Loucy (cell line): ENCODE data around the gene DAGLA.

Experiments
- H2AFZ ChIP-seq: fragments of 200-600 bp; sonication (generic); 2 replicates; pipeline ENCODE4 v1.6.0; 2016; ENCODE audit warnings: antibody characterized with exemption, mild to moderate bottlenecking, low read length, moderate library complexity
- H3F3A ChIP-seq: fragments of 200-600 bp; 2 replicates; pipeline ENCODE4 v1.6.0; 2016; ENCODE audit warnings: antibody characterized with exemption, low read depth, mild to moderate bottlenecking
- H3K27me3 ChIP-seq: fragments of 200-600 bp; sonication (generic); 2 replicates; pipeline ENCODE4 v1.6.1; 2014; ENCODE audit warnings: low read length, mild to moderate bottlenecking; ENCODE audit not compliant: insufficient read depth, poor library complexity, severe bottlenecking
- H3K36me3 ChIP-seq: fragments of 200-600 bp; sonication (generic); 2 replicates; pipeline ENCODE4 v1.6.1; 2016; ENCODE audit warnings: low read length; ENCODE audit not compliant: insufficient read depth
- H3K4me1 ChIP-seq: fragments of 200-600 bp; sonication (generic); 2 replicates; pipeline ENCODE4 v1.5.1; 2014; ENCODE audit warnings: low read length, mild to moderate bottlenecking; ENCODE audit not compliant: insufficient read depth, poor library complexity, severe bottlenecking
- H3K4me2 ChIP-seq: fragments of 200-600 bp; sonication (generic); 2 replicates; pipeline ENCODE4 v1.6.0; 2014; ENCODE audit warnings: antibody characterized with exemption, low read length, low read depth, mild to moderate bottlenecking; ENCODE audit not compliant: poor library complexity, severe bottlenecking
- H3K4me3 ChIP-seq: fragments of 200-600 bp; sonication (generic); 2 replicates; pipeline ENCODE4 v1.5.1; 2014; ENCODE audit warnings: low read length, mild to moderate bottlenecking, mixed read lengths; ENCODE audit not compliant: poor library complexity, severe bottlenecking
- H3K79me2 ChIP-seq: fragments of 200-600 bp; sonication (generic); 2 replicates; pipeline ENCODE4 v1.6.1; 2014; ENCODE audit warnings: low read length; ENCODE audit not compliant: insufficient read depth
- H3K9ac ChIP-seq: fragments of 200-600 bp; sonication (generic); 2 replicates; pipeline ENCODE4 v1.6.0; 2014; ENCODE audit warnings: mild to moderate bottlenecking, low read depth, low read length, moderate library complexity; ENCODE audit not compliant: poor library complexity, severe bottlenecking
- H3K9me2 ChIP-seq: fragments of 200-600 bp; sonication (generic); replicated peaks from 2 replicates; pipeline ENCODE4 v1.6.1; 2016; ENCODE audit warnings: low read depth, low read length, mixed read lengths
- H3K9me3 ChIP-seq: fragments of 200-600 bp; sonication (generic); 2 replicates; pipeline ENCODE4 v1.6.1; 2014; ENCODE audit warnings: mild to moderate bottlenecking, antibody characterized with exemption, low read length, low read depth; ENCODE audit not compliant: insufficient read depth
- H4K20me1 ChIP-seq: fragments of 200-600 bp; sonication (generic); 2 replicates; pipeline ENCODE4 v1.6.0; 2014; ENCODE audit warnings: antibody characterized with exemption, low read length, mild to moderate bottlenecking; ENCODE audit not compliant: insufficient read depth, poor library complexity, severe bottlenecking
- EZH2phosphoT487 ChIP-seq: fragments of 200-600 bp; IDR thresholded peaks from 2 replicates; pipeline ENCODE4 v1.6.1; 2018; ENCODE audit warnings: antibody characterized with exemption, mild to moderate bottlenecking, moderate library complexity, borderline replicate concordance
- TF ChIP-seq, protein P1 (sequence below): fragments of 200-600 bp; sonication (generic); conservative IDR thresholded peaks from 2 replicates; pipeline ENCODE4 v1.5.1; 2014; ENCODE audit warnings: mild to moderate bottlenecking, antibody characterized with exemption, low read length

The DAGLA gene

DNA sequence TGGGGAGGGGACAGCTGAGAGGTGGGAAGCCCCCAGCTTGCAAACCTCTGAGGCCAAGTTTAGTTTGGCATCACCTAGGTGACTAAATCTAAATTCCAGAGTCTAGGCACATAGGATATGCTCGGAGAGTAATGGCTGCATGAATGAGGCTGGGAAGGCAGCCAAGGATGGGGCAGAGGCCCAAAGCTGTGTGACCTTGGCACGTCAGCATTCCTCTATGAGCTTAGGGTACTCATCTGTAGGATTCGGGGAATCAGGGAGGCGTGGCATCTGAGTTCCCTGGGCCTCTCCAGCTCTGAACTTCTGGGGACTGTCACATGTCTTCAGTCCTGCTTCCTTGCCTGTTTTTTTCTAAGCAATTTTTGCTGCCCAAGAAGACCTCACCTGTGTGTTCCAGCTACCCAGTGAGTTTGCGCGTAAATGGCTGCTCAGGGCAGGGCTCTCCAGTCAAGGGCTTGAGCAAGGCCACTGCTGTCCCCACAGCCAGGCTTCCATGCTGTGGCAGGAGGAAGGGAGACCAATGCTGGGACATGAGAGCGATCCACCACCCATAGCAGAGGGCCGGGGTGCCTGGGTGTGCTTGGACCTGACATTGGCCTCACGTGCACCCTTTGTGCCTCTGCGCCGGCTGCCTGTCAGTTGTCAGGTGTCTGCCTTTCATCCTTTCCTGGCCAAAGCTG is 13.9 kb downstream of the DAGLA start:
- TF ChIP-seq EZH2phosphoT487 = no peak
- no peaks in the 10 kb centered on the region for H4K20me1 ChIP-seq

DNA sequence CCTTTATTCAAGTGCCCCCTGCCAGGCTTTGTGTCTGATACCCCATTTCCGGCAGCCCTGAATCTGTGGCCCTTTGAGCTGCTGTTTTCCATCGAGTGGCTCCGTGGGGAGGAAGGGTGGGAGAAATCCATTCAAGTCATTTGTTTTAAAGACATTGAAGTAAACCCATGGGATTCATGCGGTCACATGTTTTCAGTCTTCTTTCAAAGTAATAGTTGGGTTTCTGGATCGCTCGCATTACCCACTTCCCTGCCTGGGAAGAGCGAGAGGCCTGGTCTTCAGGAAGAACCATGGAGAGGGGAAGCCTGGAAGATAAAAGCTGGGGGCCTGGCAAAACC is 14.4 kb downstream of the DAGLA start:
- Histone ChIP-seq H3K9ac (no peak overlapping the region), H3F3A (no peaks in the 10 kb centered on the region), H3K4me3 (no peak overlapping the region), H3K9me2 (no peaks in the 10 kb centered on the region), H3K27me3 (no peaks in the 10 kb centered on the region), H3K9me3 (no peaks in the 10 kb centered on the region), H4K20me1 (no peaks in the 10 kb centered on the region), H3K79me2 (no peaks in the 10 kb centered on the region), H3K4me2 (no peak overlapping the region), H2AFZ (no peak overlapping the region), H3K4me1 (peaks cover 19% of the 10 kb centered on the region), H3K36me3 (no peaks in the 10 kb centered on the region)
- no peak for TF ChIP-seq EZH2phosphoT487
- TF ChIP-seq, protein P1, sequence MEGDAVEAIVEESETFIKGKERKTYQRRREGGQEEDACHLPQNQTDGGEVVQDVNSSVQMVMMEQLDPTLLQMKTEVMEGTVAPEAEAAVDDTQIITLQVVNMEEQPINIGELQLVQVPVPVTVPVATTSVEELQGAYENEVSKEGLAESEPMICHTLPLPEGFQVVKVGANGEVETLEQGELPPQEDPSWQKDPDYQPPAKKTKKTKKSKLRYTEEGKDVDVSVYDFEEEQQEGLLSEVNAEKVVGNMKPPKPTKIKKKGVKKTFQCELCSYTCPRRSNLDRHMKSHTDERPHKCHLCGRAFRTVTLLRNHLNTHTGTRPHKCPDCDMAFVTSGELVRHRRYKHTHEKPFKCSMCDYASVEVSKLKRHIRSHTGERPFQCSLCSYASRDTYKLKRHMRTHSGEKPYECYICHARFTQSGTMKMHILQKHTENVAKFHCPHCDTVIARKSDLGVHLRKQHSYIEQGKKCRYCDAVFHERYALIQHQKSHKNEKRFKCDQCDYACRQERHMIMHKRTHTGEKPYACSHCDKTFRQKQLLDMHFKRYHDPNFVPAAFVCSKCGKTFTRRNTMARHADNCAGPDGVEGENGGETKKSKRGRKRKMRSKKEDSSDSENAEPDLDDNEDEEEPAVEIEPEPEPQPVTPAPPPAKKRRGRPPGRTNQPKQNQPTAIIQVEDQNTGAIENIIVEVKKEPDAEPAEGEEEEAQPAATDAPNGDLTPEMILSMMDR = no peak

More for the DNA sequence above, 13.9 kb downstream of the DAGLA start:
- Histone ChIP-seq H3K9me3 (no peaks in the 10 kb centered on the region), H3K9me2 (no peaks in the 10 kb centered on the region), H3K4me1 (peaks cover 19% of the 10 kb centered on the region), H2AFZ (no peak overlapping the region), H3K79me2 (no peaks in the 10 kb centered on the region), H3K9ac (no peak overlapping the region), H3K4me3 (no peak overlapping the region), H3K36me3 (no peaks in the 10 kb centered on the region), H3F3A (no peaks in the 10 kb centered on the region), H3K4me2 (no peak overlapping the region), H3K27me3 (no peaks in the 10 kb centered on the region)

DNA sequence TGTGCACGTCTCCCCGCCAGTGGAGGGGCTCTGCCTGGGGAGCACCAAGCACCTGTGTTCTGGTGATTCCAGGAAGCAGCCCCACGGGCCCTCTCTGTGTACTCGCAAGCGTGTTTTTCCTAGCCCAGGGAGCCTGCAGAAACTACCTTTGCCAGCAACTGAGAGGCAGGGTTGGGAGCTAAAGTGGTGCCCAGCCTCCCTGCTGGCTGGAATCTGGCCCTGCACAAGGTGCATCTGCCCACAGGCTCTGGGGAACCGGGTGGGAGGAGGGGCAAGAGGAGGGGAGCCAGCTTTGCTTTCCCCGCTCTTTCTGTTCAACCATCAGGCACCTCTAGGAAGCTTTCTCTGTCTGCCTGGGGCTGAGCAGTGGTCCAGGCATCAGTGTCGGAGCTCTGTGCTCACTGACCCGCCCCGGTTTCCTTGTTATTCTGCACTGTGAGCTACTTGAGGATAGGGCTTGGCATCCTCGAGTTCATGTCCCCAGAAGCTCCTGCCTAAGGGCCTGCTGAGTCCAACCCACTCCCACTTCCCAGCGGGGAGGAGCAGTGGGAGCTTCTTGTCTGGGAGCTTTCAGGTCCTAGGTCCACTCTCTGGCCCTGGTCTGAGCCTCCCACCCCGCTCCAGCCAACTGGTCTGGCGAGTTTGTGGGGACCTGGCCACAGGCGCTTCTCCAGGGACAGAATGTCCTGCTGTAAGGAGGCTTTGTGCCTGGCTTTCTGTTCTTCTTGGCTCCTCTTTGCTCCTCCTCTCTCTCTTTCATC is 14.9 kb downstream of the DAGLA start:
- no peak overlapping the region for H2AFZ ChIP-seq
- H3K9me3 ChIP-seq = no peaks in the 10 kb centered on the region
- no peaks in the 10 kb centered on the region for H3F3A ChIP-seq
- H3K9me2 ChIP-seq = no peaks in the 10 kb centered on the region
- no peak overlapping the region for H3K4me3 ChIP-seq
- no peak overlapping the region for H3K9ac ChIP-seq
- H3K4me1 ChIP-seq = peaks cover 19% of the 10 kb centered on the region
- H4K20me1 ChIP-seq = no peaks in the 10 kb centered on the region
- no peak for TF ChIP-seq EZH2phosphoT487
- TF ChIP-seq, protein P1 = no peak
- no peaks in the 10 kb centered on the region for H3K79me2 ChIP-seq
- no peaks in the 10 kb centered on the region for H3K27me3 ChIP-seq
- H3K36me3 ChIP-seq = no peaks in the 10 kb centered on the region
- no peak overlapping the region for H3K4me2 ChIP-seq
